Measurements from ENCODE around the gene SALL4.
"Not testable (repeated sequence)": the region's sequence is repeated elsewhere in the genome, so short reads cannot be mapped to it uniquely, and the experiment has no call there.

The SALL4 gene

DNA sequence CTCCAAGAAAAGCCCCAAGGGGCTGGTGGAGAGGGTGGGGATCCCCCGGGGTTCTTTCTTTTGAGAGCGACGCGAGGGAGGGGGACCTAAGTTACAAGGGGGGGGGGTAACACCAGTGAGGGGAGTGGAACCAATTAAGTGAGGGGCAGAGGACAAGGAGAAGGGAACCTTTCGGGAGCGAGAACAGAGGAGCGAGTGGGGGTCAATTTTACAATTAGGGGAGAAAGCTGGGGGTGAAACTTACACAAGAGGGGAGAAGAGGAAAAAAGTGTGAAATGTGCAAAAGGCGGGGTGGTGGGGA is 548 bp downstream of the SALL4 start:
- DNase-seq (ENCODE audit: low read depth in 2 of 2): no peak

DNA sequence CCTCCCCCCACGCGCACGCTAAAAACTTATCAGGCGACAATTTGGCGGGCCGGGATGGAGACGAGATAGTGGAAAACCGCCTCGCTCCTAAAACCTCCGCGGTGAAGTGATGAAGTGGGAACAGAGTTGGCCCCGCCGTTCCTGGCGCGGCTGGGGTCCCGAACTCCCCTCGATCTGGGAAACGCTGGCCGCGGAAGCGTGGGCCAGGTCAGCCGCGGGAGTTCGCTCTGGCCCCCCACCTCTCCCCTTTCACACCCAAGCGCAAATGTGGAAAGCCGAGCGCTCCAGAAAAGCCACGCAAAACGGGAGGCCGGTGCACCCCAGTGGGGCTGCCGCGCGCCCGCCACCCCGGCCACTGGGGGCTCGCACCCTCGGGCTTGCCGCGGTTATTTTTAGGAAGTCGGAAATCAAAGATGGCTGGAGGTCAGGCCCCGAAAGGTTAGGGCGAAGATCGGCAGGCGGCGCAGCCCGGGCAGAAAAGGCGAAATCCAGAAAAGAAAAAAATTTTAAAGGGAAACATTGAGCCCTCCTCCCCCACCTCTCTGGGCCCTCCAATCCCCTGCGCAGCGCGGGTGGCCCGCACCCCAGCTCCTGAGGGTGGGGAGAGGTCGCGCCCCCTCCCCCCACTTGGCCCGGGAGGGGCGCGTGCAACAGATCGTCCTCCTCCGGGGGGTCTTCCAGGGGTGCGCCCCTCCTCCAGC is 1.0 kb downstream of the SALL4 start:
- no peak for DNase-seq (ENCODE audit: low read depth in 2 of 2)

DNA sequence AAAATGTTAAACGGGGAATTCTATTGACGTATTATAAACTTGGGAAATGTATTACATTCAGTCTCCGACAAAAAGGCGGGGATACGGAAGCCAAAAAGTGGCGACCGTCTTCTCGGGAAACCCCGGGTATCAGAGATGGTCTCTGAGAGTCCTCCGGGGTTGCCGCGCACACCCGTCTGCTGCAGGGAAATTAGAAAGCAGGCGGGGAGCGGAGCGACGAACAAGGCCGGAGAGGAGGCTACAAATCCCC is 1.5 kb downstream of the SALL4 start:
- no peak for DNase-seq (ENCODE audit: low read depth in 2 of 2)

DNA sequence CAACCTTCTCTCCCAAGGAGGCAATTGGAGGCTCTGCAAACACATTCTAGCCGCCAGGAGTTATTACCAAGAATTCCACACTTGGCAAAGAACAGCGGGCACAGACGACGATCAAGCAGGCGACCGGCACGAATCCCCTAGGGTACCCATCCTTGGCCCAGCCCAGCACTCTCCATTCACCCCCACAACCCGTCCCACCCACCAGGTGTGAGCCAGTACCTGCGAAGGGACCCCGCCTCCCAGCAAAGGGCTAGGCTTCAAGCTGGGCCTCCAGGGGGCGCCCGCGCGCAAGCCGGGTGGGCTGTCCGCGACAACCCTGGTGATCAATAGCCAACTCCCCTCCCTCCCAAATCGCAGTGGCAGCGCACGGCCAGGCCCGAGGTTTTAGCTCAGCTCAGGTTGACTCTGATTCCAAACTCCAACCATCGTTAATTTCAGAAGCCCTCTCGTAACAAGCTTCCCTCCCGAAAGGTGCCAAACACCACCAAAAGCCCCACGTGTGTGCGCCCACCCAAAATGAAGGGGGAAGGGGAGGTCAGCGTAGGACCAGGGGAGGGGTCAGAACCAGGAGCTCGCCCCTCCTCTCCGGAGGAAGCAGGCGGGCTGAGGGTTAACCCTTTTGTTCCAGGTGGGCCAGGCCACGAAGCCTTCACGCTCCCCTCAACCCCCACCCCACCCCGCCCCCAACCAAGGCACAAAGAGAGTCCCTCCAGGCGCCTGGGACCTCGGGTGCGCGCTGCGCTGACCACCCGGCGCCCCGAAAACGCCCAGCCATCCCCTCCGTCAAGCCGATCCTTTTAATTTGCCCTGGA is 2.1 kb downstream of the SALL4 start:
- DNase-seq (ENCODE audit: low read depth in 2 of 2): peak; percentile 22 to 64

DNA sequence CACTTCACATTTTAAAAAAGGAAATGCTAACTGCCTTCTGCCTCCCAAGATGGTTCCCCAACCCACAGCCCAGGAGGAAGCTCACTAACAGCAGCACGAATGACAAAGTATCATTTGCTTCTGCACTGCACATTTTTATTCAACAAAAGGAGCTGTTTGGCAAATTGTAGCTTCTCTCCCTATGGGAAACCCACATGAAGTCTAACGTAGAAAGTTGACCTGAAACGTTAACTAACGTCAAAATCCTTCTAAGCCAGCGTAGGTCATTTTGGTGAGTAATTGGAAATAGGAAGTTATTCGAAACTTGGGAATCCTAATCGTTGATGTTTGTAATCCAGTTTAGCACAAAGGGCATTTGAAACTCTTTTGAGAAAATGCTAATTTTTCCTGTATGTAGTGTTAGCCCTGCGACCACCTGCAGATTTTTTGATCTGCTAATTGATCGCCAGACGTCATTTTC is 2.9 kb downstream of the SALL4 start:
- DNase-seq (ENCODE audit: low read depth in 2 of 2): no peak

DNA sequence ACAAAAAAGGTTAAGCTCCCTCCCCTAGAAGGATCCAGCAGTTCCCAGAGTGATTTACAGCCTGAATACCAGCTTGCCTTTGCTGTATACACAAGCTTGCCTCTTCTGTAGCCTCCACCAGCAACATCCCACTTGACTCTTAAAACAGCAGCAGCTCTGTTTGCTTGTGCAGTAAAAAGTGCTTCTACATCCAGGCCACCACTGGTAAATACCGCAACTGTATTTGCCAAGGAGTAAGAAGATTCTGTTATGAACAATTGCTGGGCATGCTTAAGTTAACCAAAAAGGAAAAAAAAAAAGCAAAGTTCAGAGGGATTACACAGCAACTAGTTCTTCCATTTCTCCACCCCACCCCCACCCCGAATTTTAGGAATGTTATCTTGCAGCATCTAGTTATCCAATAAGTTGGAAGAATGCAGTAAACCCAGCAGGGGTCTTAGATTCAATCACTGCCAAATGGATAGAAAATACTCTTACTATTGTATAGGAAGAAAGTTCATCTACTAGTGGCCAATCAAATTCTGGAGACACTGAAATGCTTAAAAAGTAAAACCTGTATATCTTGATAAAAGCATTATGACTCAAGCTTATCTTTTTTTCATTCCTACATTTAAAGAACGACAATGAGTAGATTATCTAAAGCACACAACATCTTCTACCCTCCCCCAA is 4.8 kb downstream of the SALL4 start:
- DNase-seq (ENCODE audit: low read depth in 2 of 2): no peak

DNA sequence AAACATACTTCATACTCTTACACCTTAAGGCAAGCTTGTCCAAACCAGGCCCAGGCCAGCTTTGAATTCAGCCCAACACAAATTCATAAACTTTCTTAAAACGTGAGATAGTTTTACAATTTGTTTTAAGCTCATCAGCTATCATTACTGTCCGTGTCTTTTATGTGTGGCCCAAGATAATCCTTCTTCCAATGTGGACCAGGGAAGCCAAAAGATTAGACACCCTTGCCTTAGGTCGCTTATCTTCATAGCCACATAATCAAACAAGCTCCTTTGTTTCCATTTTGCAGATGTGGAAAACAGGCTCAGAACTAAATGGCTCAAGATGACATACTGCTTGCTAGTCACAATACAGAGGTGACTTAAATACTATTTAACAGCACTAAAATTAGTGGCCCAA is 6.0 kb downstream of the SALL4 start:
- no peak for DNase-seq (ENCODE audit: low read depth in 2 of 2)

DNA sequence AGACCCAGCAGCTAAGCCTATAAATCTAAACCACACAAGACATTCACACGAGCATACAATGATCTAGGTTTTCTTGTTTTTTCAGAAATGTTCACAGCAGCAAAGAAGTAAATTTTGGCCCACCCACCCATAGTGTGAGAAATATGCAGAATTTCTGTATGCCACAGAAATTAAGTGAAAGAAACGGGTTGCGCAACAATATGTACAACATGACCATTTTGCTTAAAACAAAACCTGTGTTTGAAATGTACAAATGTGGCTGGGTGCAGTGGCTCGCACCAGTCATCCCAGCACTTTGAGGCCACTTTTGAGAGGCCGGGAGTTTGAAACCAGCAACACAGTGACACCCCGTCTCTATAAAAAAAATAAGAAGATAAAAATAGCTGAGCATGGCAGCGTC is 9.4 kb downstream of the SALL4 start:
- no peak for DNase-seq (ENCODE audit: low read depth in 2 of 2)

DNA sequence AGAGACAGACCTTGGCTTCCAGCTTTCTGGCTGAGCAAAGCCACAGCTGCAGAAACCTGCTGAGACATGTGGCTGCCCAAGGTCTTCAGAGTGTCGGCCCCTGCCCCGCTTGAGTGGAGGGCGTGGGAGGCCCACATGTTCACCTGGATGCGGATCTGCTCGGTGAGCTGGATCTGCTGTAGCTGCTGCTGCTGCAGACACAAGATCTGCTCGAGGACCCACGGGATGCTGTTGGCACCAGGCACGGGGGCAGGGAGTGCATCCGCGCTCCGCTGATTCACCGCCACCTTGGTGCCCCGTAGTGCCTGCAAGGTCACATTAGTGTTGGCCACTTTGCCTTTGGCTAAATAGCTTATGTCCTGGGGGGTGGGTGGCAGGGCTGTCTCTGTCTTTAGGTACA is 10.7 kb downstream of the SALL4 start:
- no peak for DNase-seq (ENCODE audit: low read depth in 2 of 2)

DNA sequence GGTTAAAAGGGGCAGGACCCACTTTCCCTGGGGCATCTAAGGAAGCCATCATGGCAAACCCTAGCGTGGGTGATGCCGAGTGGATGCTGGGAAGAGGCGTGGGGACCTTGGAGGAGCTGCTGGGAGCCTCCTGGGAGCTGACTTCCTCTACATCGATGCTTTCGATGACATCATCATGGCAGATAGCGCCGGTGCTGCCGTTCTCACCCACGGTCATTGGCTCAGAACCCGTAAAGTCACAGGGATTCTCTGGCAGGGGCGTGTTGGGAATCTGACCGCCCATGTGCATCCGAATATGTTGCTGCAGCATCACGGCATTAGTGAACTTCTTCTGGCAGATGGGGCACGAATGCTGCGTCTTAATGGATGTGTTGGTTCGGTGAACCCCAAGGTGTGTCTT is 12.1 kb downstream of the SALL4 start:
- DNase-seq (ENCODE audit: low read depth in 2 of 2): no peak

DNA sequence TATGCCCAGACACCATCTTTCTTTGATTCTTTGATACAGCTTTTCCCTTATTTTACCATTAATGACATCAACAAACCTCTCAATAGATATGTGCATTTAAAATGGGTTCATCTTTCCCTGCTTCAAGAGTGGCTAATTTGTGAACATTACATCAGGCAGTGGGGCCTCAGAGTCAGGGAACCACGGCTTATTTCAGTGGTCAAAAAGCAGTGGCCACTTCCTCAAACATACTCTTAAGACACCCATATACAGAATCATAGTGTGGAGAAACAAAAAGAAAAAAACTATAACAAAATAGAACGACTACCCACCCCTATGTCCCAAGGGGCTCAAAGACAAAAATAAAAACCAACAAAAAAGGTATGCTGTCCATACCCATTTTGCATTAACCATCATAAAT is 12.9 kb downstream of the SALL4 start:
- no peak for DNase-seq (ENCODE audit: low read depth in 2 of 2)

DNA sequence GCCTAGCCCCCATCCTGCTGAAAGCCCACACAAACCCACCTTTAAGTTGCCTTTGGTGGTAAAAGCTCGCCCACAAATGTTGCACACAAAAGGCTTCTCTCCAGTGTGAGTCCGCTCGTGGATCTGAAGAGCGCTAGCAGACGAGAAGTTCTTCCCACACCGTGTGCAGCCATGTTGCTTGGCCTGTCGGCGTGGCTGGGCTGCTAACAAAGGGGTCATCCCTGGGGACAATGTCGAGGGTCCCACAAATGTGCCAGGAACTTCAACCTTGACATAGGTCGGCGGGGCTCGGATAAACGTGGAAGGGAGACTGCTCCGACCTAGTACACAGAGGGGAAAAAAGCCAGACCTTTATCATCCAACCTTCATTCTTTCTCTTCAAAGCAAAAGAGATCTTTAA is 13.5 kb downstream of the SALL4 start:
- no peak for DNase-seq (ENCODE audit: low read depth in 2 of 2)

DNA sequence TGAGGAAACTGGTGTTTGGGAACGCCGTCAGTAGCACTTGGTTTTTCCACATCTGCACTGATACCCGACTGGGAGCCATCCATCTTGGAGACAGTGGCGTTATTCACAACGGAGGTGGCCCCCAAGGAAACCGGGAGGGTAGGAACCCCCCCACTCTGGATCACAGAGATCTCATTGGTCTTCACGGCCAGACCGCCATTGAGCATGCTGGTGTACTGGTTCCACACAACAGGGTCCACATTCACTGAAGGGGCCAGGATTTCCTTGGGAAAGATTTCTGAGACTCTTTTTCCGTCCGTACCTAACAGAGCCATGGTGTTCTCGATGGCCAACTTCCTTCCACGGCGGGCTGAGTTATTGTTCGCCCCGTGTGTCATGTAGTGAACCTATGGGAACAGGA is 18.0 kb downstream of the SALL4 start:
- no peak for DNase-seq (ENCODE audit: low read depth in 2 of 2)

DNA sequence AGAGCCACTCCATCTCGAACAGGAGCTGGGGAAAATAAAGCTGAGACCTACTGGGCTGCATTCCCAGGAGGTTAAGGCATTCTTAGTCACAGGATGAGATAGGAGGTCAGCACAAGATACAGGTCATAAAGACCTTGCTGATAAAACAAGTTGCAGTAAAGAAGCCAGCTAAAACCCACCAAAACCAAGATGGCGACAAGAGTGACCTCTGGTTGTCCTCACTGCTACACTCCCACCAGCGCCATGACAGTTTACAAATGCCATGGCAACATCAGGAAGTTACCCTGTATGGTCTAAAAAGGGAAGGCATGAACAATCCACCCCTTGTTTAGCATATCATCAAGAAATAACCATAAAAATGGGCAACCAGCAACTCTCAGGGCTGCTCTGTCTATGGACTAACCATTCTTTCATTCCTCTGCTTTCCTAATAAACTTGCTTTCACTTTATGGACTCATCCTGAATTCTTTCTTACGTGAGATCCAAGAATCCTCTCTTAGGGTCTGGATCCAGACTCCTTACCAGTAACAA is 24.0 kb downstream of the SALL4 start:
- DNase-seq (ENCODE audit: low read depth in 2 of 2): not testable (repeated sequence)

DNA sequence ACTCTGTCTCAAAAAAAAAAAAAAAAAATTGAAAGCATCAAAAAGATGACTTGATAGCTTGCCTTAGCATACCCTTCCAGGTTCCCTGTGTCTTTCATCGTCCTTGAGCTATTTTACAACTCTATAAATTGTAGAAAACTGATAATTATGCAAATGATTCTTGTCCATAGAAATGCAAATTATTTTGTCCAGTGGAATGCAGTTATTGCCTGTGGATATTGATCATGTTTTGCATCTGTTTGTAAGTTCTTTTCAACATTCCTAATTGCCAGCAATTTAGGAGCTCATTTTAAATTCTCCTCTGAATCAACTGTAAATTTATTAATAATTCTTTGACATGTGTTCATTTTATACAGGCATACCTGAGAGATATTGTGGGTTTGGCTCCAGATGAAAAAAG is 27.1 kb downstream of the SALL4 start:
- no peak for DNase-seq (ENCODE audit: low read depth in 2 of 2)

DNA sequence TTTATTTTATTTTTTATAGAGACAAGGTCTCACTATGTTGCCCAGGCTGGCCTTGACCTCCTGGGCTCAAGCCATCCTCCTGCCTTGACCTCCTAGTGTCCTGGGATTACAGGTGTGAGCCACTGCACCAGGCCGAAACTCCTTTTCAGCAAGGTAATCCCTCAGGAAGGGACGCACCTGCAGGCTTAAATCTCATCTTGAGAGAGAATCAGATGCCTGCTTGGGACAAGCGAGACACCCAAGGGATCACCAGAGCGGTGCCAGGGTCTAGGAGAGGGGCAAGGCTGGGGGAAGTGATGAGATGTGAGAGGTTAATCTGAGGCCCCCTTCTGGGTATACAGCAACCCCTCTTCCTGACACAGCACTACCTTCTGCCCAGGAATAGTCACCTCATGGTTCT is 30.1 kb downstream of the SALL4 start:
- no peak for DNase-seq (ENCODE audit: low read depth in 2 of 2)

DNA sequence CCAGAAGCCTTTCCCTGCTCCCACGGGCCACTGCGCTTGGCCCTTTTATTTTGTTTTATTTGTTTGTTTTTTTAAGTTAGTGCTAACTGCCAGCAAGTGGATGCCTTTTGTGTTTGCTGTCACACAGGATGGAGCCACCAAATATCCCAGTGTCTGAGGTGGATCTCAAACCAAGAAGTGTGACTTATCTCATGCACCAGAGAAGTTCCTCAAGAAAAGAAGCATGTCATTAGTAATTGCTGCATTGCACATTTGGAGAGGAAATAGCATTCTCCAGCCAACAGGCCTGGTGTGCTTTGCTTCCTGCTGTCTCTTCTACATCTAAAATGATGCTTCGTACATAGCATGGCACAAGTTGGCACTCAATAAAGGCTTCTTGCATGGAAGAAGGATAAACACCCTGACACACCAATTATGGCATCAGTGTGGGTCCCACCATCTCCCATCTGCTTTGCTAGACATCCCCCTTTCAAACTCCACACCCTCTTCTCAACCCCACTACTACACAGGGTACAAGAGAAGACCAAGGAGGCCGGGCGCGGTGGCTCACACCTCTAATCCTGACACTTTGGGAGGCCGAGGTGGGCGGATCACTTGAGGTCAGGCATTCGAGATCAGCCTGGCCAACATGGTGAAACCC is 32.2 kb downstream of the SALL4 start:
- DNase-seq (ENCODE audit: low read depth in 2 of 2): no peak

DNA sequence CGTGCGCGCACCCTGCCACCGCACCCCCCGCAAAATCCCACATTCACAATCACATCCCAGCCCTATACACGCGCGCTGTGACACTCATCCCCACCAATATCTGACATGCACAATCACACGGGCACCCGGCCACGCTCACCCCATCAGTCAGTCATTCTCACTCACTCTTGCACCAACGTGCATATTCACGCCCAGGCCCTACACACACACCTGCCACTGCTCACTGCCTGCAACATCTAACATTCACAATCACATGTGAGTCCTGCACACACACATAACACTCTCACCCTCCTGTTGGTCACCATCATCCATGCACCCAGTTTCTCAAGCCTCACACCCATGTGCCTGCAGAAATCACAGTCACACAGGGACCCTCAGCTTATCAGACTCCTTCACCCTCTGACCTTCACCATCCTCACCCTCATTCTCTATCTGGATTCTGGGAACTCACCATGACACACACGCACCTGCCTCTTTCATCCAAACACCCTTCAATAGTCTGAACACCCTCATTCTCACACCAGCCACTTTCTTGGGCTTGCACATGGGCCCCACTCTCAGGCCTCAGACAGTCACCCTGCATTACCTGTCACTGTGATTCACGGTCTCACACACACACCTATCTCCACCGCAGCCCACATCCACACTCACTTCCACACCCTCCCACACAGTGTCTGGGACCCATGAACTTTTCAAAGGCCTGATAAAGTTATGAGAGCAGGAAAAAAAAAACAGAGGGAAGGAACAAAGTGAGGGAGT is 33.4 kb downstream of the SALL4 start:
- DNase-seq (ENCODE audit: low read depth in 2 of 2): no peak

DNA sequence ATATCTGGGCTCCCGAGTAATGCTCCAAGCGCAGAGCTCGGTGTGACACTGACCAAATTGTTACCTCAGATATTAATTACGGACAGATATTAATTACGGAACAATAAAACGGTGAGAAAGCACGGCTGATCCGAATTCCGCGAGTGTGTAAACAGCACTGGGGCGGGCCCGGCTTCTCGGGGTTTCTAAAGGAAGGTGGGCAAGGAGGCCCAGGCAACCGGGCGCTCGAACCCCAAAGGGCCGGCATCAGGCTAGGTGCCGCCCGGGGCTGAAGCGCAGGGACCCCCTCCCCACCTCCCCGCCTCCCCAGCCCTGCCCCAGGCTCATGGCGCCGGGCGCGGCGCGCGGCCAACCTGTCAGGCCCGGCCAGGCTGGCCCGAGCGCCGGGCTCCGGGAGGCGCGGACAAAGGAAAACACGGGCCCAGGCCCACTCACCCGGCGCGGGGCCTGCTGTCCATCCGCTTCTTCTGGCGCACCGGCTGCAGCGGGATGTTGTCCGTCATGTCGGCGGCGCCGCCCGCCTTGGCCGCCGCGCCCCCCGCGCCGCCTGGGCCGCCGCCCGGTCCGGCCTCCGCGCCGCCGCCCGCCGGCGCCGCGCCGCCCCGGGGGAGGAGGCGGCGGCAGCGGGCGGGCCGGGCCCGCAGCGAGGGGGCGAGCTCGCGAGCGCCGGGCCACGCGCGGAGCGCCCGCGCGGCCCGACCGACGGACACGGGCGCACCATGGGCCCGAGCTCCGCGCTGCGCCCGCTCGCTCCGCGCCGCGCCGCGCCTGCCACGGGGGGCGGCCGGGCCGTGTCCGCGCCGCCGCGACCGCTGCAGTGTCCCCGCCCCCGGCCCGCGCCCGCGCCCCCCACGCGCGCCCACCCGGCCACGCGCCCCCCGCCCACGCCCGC is 34.2 kb downstream of the SALL4 start, which contains the start of gene ATP9A:
ATP9A (minus strand) TSS at position 524 of the 892 bp plus-strand sequence; CDS start at position 503, 21 bp downstream.
- peak in 1 of 2 experiments; percentile 4 for DNase-seq (ENCODE audit: low read depth in 2 of 2)

DNA sequence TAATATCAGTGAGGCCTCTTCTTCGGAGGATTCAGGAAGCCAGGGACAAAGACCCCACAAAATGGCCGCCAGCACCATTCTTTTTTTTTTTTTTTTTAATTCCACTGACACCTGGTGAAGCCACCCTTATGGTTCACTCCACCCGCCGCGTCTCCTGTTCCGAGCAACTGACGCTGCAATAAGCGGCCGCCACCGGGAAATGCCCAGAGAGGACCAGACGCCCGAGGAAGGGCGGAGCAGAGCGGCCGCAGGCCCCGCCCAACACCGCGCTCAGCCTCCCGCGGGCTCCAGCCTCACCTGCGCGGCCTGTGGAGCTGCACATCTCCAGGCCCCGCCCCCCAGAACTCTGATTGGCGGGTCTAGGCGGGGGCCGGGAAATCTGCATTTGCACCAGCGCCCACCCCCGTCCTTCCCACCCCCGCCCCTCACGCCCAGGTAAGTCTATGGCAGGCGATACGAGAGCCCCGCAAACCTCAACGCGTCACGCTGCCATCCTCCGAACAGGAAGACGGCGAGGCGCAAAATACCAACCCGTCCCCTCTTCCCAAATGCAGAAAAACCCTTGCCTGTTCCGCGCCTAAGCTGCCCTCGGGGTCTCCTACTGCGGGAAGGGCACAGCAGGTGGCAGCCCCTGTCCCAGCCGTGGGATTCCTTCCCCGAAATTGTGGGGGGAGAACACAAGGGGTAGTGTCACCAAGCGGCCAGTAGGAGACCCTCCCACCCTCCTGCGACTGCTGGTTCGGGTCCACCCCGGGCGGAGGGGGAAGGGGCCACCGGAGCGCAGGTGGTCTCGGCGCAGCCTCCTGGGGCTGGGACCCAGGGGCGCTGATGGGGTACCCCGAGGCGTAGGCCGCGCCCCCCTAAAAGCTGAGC is 35.1 kb downstream of the SALL4 start:
- DNase-seq (ENCODE audit: low read depth in 2 of 2): peak in 1 of 2 experiments; percentile 47

Measured in stimulated activated CD4-positive, alpha-beta T cell treated with anti-CD3 and anti-CD28 coated beads, Interleukin-12 subunit alpha, Interleukin-12 subunit beta, amount 100 ng/mL, for 24 hours (primary cell).